DMS53 treated with DMSO at 0.1 percent for 48 hours (cell line): Measurements from ENCODE around the gene SDR42E1.
"Not testable (repeated sequence)": the region's sequence is repeated elsewhere in the genome, so short reads cannot be mapped to it uniquely, and the experiment has no call there.

Source experiments
- DNase-seq: peaks from one replicate; lab custom pipeline; 2025; ENCODE audit not compliant: unreplicated experiment; lab: John Stamatoyannopoulos, UW

Gene SDR42E1

DNA sequence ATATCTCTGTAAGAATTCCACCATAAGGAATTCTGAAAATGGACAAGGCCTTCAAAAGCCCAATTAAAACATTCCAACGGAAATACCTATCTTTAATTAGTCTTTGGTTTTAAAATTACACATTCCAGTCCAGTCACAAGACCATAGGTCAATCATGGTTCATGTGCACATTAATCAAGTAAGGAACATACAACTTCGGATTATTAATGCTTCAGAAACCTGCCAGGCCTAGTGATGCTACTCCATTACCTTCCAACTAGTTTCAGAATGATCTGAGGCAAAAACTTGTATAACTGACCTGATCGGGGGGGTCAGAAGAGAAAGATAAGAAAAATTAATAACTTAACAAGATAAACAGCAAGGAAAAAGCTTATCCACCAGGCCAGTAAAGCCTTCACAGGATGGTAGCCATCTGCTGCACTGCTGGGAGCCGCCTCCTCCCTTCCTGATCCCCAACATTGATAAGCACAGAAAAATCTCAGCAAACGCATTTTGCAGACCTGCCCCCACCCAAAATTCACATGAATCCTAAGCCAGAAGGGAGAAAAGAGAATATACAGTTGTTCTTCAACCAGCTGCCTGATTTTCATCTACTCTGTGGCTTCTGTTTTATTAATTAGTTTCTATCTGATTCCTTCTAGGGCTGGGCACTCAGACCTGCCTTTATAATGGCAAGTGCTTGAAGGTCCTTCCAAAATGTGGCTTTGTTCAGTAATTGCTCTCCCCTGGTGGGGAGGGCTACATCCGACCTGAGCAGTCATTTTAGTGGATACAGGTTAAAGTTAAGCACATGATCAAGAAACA is 6.0 kb downstream of the SDR42E1 start:
- DNase-seq = no peak

DNA sequence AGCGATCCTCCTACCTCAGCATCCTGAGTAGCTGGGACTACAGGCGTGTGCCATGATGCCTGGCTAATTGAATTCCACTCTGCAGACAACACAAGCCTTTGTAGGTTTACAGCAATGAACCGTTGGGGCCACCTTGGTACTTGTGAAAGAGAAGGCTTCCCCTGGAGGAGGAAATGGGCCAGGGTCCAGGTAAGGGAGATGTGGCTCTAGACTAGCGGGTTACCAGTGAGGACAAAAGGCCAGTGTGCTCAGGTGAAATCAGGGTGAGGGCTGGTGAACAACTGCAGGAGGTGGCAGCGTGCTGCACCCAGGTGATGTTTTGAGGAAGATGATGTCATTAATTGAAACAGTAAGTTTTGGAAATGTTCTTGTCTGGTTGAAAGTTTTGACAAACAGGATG is 6.7 kb downstream of the SDR42E1 start:
- no peak for DNase-seq

DNA sequence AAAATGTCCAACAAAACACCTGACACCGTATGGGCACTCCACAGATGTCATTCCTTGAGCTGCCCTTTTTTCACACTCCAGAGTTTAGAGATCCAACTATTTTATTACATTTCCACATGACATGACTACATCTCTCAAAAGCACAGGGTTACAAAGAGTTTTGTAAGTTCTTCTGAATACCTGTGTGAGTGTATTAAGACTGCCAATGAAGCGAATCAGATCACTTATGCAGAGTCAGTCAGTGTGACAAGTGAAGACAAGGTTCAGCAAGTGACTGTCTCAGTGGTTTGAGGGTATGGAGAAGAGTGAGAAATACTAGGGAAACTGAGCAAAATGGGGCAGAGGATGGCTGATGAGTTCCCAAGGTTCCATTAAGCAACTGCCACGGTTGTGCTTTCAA is 8.4 kb downstream of the SDR42E1 start:
- no peak for DNase-seq

DNA sequence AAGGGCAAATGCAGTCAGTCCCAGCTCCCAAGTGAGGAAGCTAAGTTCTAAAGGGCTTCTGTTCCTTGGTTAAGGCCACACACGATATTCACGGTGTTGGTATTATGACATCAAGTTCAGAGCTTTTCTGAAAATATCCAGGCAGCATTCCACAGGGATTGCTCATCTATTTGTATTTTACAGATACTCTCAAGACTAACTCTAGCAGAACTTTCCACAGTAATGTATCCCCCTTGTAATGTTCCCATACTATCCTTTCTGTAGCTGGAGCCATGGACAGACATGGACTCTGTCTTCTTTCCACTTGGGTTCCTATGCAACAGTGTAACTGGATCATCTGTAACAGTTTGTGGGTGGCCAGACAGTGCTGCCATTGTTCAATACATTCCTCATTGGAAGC is 13.5 kb downstream of the SDR42E1 start:
- peak; percentile 4 for DNase-seq

DNA sequence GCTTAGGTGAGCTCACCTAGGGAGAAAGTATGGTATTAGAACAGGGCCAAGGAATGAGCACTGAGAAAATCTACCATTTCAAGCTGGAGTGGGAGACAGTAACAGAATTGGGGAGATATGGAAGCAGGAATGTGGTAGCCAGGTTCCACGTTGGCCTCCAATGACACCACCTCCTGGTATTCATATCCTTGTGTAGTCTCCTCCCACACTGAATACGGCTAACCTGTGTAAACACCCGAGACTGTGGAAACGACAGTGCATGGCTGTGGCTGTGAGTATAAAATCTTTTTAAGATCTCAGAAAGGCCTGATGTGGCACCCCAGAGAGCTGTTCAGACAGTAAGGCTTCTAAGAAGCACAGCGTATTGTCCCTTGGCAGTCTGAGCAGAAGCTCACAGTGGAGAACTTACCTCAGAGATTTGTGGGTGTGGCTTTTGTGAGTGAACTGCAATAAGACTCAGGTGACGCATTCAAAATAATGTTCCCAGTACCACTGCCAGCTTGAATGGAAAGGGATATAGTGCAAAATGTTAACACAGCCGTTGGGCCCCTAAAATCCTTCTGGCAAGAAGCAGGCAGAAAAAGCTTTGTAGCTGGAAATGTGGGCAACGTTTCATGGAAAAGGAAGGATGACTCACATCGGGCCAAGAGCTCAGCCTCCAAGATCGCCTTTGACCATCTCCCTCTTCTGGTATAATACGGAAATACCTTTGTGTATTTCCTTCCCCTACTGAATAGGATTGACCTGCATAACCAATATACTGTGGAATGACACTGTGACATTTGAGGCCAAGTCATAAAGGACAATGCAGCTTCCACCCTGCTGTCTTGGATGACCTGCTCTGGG is 14.4 kb downstream of the SDR42E1 start:
- peak; percentile 1 for DNase-seq

DNA sequence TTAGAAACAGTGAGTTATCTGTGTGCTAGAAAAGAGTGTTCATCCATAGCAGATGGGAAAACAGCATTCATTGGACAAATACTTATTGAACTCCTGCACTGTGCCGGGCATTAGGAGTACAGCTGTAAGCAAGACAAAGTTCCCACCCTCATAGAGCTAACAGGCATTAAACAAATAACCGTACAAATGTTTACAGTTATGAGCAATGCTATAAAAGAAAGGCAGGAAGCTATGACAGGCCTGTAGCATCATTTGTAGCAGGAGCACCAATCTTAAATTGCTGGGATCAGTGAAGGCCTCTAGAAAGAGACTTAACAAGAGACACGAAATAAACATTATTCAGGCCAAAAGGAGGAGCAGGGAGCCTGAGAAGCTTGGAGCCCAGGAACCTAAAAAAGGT is 15.6 kb downstream of the SDR42E1 start:
- DNase-seq = no peak

DNA sequence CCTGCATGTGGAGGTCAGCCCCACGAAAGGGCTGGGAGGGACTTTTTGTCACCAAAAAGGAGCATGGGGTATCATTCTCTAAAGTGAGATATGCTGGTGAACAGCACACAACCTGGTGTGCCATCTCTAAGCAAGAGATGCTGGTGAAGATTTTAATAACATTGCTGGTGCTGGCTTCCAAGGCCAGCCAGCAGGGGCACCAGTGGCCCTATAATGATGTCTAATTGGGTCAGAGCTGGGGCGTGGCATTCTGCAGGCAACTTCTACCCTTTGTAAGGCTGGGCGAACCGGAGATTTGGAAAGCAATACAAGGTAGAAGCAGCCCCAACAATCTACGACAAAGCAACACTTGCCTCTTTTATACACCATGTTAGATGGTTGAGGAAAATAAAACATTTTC is 16.8 kb downstream of the SDR42E1 start:
- DNase-seq = no peak

DNA sequence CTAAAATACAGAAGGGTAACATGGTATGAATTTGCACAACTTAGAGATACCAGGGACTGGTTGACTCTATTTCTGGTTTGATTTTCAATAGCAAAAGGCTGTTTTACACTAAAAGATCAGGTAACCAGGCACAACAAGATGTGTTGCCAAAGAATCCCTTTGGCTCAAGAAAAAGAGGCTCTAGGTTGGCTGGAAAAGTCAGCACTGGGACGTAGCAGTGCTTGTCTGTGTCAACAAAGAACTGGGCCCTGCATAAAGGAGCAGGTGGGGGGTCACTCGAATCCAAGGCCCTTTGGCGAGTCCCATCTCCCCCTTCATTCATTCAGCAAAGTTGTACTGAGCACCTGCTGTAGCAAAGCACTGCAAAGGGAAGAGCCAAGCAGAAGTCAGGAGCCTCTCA is 18.4 kb downstream of the SDR42E1 start:
- DNase-seq = no peak

DNA sequence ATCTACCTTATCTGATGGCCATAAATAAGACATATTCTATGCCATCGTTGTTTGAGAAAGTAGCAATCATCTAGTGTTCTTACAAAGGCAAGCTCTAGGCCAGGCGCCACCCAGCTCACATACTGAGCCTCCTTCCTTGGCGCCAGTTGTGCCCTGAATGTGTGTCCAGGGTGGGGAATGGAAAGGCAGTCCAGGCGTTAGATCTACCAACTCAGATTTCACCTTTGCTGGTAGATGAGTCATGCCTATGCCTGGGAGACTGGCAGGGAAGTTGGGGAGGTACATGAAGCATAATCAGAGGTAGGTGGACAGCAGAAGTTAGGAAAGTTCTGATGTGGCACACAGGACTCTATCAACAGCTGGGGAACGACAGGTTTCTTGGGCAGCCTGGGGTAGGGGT is 23.6 kb downstream of the SDR42E1 start:
- no peak for DNase-seq

DNA sequence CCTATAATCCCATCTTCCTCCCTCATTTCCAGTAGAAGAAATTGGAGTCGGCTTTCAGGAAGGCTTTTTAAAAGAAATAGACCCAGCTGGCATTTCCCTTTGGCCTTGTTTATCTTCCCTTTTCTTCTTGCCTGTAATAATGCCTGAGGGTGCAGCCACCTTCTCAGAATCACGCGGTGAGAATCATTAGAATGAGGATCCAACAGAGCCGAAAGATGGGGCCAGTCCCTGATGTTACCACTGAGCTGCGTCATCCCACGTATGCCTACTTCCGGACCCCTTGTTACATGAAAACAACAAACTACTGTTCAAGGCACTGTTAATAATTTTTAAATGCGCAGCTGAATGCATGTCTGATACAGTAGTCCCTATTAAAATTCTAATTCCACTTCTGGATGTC is 24.1 kb downstream of the SDR42E1 start:
- DNase-seq = no peak

DNA sequence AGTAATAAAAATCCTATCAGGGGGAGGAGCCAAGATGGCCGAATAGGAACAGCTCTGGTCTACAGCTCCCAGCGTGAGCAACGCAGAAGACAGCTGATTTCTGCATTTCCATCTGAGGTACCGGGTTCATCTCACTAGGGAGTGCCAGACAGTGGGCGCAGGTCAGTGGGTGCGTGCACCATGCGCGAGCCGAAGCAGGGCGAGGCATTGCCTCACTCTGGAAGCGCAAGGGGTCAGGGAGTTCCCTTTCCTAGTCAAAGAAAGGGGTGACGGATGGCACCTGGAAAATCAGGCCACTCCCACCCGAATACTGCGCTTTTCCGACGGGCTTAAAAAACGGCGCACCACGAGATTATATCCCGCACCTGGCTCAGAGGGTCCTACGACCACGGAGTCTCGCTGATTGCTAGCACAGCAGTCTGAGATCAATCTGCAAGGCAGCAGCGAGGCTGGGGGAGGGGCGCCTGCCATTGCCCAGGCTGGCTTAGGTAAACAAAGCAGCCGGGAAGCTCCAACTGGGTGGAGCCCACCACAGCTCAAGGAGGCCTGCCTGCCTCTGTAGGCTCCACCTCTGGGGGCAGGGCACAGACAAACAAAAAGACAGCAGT is 33.8 kb downstream of the SDR42E1 start:
- not testable (repeated sequence) for DNase-seq

DNA sequence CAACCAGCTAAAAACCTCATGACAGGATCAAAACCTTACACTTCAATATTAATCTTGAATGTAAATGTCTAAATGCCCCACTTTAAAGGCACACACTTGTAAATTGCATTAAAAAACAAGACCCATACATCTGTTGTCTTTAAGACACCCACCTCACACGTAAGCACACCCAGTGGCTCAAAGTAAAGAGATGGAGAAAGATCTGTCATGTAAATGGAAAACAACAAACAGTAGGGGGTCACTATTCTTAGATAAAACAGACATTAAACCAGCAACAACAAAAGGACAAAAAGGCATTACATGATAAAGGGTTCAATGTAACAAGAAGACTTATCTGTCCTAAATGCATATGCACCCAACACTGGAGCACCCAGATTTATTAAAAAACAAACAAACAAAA is 35.6 kb downstream of the SDR42E1 start:
- DNase-seq = no peak

DNA sequence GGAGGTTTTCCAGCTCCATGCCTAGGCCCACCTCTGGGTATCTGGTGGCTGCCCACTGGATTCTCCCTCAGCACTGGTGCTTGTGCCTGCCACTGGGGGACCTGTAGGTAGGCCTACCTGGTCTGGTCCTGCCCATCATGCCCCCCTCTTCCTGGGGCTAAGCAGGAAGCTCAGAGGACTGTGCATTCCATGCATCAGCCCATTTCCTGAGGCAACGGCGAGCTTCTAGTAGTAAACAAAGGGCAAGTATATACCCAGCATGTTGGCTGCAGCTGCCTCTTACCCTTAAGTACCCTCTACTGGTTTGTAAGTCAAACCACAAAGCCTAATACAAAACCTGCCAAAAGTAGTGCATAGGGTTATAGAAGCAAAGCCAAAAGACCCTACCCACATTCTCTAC is 37.5 kb downstream of the SDR42E1 start:
- no peak for DNase-seq

DNA sequence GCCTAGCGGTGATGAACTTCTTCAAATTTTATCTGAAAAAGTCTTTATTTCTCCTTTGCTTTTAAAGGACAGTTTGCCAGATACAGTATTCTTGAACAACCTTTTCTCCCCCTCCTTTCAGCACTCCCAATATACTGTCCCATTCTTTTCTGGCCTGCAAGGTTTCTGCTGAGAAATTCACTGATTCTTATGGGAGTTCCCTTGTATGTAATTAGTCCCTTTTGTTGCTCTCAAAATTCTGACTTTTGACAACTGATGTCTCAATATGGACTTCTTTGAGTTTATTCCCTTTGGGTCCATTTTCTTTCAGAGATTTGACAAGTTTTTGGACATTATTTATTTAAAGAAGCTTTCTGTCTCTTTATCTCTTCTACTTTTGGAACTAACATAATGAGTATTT is 39.4 kb downstream of the SDR42E1 start:
- no peak for DNase-seq

DNA sequence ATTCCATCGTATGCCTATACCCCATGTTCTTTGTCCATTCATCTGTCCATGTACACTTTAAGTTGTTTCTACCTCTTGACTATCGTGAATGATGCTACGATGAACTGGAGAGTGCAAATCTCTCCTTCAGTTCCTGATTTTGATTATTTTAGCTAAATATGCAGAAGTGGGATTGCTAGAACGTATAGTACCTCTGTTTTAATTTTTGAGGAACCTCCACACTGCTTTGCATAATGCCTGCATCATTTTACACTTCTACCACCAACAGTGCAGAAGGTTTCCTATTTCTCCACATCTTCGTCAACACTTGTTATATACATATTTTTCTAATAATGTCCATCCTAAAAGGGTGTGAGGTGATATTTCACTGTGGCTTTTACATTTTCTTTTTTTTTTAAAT is 43.9 kb downstream of the SDR42E1 start:
- no peak for DNase-seq

DNA sequence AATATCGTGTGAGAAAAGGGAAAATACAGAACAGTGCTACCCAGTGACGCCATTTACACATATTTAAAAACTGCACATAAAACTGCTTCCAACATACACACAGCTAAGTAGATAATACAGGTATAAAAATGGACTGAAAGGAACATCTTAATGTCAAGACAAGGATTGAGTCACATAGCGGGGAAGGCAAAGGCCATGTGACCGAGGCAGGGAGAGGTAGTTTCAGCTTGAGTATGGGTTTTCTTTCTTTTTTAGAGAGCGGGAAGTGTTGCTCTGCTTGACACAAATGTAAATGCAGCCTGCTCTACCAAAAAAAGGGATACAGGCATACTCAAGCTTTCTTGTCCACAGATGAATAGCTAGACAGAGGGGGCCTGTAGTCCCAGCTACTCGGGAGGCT is 46.5 kb downstream of the SDR42E1 start:
- DNase-seq = no peak

DNA sequence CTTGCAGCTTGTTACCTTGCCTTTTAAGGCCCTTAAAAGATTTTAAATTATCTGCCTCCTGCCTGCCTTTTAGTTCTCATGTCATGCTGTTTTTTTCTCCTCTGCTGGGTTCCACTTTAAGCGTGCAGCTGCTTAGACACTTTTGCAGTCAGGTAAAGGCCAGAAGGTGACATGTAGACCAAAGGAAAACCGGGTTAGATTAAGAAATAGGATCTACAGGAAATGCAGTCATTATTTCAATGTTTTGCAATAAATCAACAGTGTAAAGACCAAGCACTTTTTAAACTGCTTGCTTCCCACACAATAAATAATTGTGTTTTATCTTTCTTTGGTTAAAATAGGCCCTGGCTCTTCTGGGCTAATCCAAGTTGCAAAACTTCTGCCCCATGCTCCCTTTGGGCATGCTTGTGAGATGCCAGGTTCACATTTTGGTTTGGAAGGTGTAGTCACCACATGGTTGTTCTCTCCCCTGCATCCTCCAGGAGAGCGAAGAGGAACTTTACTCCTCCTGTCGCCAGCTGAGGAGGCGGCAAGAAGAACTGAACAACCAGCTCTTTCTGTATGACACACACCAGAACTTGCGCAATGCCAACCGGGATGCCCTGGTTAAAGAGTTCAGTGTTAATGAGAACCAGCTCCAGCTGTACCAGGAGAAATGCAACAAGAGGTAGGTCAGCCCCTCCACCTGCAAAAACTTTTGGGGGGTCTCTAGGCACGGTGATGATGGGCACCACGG is 54.9 kb downstream of the SDR42E1 start:
- no peak for DNase-seq

DNA sequence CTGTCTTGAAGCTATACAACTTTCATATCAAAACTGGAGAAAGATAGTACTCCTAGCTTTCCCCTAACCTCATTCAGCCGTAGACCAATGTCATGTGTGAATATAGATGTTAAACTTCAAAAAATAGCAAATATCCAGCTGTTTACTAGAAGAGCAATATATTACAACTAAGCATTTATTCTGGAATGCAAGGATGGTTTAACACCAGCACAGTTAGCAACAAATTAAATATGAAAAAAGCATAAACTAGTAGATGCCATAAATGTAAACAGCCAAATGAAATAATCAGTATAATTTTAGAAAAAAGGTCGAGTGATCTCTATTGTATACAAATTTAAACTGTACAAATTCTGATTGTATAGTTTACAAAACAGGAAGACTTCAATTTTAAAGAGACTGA is 59.7 kb downstream of the SDR42E1 start:
- DNase-seq = no peak

DNA sequence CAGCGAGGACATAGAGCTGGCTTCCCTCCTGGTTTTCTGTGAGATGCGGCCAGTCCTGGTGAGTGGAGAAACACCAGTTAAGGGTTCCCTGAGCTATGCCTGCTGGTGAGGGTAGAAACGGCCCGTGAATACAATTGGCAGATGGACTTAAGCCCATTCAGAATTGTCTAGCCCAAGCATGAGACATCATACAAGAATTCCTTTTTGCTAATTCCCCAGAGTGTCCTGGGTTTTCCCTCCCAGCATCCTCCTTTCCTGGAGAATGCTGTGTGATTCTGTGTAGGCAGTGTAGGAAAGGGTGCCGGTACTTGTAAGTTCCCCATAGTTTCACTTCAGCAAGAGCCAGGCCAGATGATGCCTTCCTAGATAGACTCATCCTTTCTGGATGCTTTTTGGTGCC is 65.1 kb downstream of the SDR42E1 start:
- DNase-seq = no peak

DNA sequence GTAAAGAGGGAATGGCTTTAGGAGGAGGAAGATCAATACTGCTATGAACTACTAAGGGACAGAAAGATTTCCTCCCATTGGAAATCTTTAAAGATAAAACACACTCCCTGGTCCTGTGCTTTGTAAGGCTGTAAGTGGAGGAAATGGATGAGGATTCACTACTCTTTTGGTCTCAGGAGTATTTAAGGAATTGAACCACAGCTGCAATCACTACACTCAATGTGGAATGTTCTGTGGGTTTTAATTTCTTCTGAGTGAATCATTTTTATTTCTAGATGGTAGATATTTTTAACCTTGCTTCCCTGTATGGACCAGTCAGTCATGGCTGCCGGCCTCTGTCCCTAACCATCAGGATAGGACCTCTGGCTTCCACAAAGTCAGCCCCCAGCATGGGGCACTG is 65.6 kb downstream of the SDR42E1 start:
- no peak for DNase-seq

DNA sequence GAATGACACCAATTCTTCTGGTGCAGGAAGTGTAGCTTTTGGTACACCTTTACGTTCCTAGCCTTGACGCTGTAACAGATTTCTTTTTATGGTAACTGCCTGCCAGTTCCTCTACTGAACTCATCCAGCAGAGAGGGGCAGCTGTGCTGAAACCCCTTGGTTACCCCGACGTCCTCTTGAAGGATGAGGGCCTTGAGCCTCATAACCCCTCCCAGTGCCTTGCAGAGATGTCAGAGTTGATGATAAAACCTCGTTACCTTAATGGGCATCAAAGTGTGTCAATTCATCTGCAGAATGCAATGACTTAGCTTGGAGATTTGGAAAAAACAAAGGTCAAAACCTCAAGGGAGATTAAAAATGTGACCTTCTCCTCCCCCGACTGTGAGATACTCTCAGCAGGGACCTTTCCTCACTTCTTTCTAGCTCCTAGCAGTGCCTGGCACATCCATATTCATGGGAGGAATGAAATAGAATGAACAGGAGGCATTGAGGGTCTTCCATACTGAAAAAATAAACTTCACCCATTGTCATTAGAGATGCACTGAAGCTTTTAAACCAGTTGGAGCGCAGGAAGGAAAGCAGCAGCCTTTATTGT is 69.2 kb downstream of the SDR42E1 start:
- no peak for DNase-seq
